NCI-H526 treated with DMSO at 0.1 percent for 48 hours (cell line): ENCODE measurements around the gene TACC2.
A peak's percentile ranks its signal among the peaks of the same experiment; 100 is the strongest.
"Not testable (repeated sequence)": the region's sequence is repeated elsewhere in the genome, so short reads cannot be mapped to it uniquely, and the experiment has no call there.

ENCODE experiments used
- DNase-seq: peaks from one replicate; lab custom pipeline; 2025; lab: John Stamatoyannopoulos, UW

Gene TACC2

GRCh38 chr10:121978511-121978910 is 10.5 kb upstream of the TACC2 start:
- DNase-seq: no peak

GRCh38 chr10:121981346-121981745 is 7.6 kb upstream of the TACC2 start:
- no peak for DNase-seq

GRCh38 chr10:121983852-121984251 is 5.1 kb upstream of the TACC2 start:
- no peak for DNase-seq

- DNase-seq: no peak
Observed at GRCh38 chr10:121984463-121984862, 4.5 kb upstream of the TACC2 start.

- DNase-seq: no peak
Observed at GRCh38 chr10:121990015-121990677, 1.2 kb downstream of the TACC2 start.

GRCh38 chr10:121991727-121992126 is 2.8 kb downstream of the TACC2 start:
- not testable (repeated sequence) for DNase-seq

- no peak for DNase-seq
Observed at GRCh38 chr10:121994429-121994941, 5.5 kb downstream of the TACC2 start.

- no peak for DNase-seq
Observed at GRCh38 chr10:121998462-121998861, 9.5 kb downstream of the TACC2 start.

- no peak for DNase-seq
Observed at GRCh38 chr10:121999301-121999700, 10.3 kb downstream of the TACC2 start.

GRCh38 chr10:122001698-122002097 is 12.7 kb downstream of the TACC2 start:
- DNase-seq: no peak

GRCh38 chr10:122007415-122007814 is 18.5 kb downstream of the TACC2 start:
- no peak for DNase-seq

GRCh38 chr10:122010405-122011050 is 21.6 kb downstream of the TACC2 start:
- no peak for DNase-seq

GRCh38 chr10:122012731-122013130 is 23.8 kb downstream of the TACC2 start:
- DNase-seq: no peak

- DNase-seq: no peak
Observed at GRCh38 chr10:122013311-122013780, 24.4 kb downstream of the TACC2 start.

- no peak for DNase-seq
Observed at GRCh38 chr10:122014652-122015248, 25.8 kb downstream of the TACC2 start.

- not testable (repeated sequence) for DNase-seq
Observed at GRCh38 chr10:122017926-122018325, 29.0 kb downstream of the TACC2 start.

GRCh38 chr10:122018491-122018890 is 29.5 kb downstream of the TACC2 start:
- DNase-seq: no peak

- DNase-seq: peak; percentile 59
Observed at GRCh38 chr10:122018951-122019413, 30.0 kb downstream of the TACC2 start.

- peak; percentile 38 for DNase-seq
Observed at GRCh38 chr10:122019414-122019975, 30.5 kb downstream of the TACC2 start.

GRCh38 chr10:122020226-122020625 is 31.3 kb downstream of the TACC2 start:
- no peak for DNase-seq

GRCh38 chr10:122021379-122021778 is 32.4 kb downstream of the TACC2 start:
- DNase-seq: no peak

- no peak for DNase-seq
Observed at GRCh38 chr10:122021828-122022227, 32.9 kb downstream of the TACC2 start.

- DNase-seq: no peak
Observed at GRCh38 chr10:122022276-122022675, 33.3 kb downstream of the TACC2 start.
